ENCODE data around the gene KCNS3.

Gene KCNS3

DNA sequence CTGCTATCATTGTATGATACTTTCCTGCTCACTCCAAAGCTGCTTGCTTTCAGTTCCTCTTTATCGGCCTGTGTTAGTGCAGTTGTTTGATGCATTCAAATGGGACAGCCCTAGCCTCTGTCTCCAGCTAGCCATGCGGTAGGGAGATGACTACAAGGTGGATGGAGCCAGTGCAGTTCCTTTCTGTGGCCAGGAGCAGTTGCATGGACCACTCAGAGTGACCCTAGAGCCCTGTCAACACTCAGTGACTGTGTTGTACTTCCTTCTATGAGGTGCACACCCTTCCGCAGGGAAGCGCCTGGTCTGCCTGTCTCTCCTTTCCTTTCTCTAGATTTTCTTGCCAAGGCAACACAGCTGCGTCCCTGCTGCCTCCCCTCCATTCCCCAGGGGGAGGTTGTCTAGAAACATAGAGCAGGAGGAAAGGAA lies 33.8 kb downstream of the KCNS3 start:
- no peak overlapping the region for H3K27ac ChIP-seq
- TF ChIP-seq, protein P1, sequence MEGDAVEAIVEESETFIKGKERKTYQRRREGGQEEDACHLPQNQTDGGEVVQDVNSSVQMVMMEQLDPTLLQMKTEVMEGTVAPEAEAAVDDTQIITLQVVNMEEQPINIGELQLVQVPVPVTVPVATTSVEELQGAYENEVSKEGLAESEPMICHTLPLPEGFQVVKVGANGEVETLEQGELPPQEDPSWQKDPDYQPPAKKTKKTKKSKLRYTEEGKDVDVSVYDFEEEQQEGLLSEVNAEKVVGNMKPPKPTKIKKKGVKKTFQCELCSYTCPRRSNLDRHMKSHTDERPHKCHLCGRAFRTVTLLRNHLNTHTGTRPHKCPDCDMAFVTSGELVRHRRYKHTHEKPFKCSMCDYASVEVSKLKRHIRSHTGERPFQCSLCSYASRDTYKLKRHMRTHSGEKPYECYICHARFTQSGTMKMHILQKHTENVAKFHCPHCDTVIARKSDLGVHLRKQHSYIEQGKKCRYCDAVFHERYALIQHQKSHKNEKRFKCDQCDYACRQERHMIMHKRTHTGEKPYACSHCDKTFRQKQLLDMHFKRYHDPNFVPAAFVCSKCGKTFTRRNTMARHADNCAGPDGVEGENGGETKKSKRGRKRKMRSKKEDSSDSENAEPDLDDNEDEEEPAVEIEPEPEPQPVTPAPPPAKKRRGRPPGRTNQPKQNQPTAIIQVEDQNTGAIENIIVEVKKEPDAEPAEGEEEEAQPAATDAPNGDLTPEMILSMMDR (IDR thresholded peaks at IDR 0.05), result no peak
- H3K4me1 ChIP-seq (ENCODE audit: control insufficient read depth in 1 of 2, insufficient read depth in 1 of 2, low read depth in 1 of 2, low read length in 1 of 2), result no peaks in the 10 kb centered on the region
- no peaks in the 10 kb centered on the region for H3K9me3 ChIP-seq
- no peaks in the 10 kb centered on the region for H3K27me3 ChIP-seq
- no peak overlapping the region for H3K4me3 ChIP-seq (ENCODE audit: low read depth in 1 of 2, low read length in 1 of 2)
- H3K36me3 ChIP-seq, result no peaks in the 10 kb centered on the region

DNA sequence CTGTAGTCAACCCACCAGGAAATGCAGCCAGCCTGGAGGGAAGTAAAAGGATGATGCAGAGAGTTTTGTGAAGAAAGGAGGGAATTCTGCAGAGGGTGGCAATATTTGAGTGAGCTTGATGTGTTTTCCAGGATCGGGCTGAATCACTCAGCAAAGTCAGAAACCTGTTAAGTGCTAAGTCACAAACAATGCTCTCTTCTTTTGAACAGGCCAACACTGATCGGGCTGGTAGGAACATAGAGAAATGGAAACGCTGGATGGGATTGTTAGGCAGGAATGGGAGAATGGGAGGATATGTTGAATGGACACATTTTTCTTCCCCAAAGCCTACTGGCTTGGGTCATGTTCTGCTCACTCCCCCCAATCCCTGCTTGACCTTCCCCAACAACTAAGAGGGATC lies 36.6 kb downstream of the KCNS3 start:
- Histone ChIP-seq H3K36me3 (no peaks in the 10 kb centered on the region), H3K4me1 (ENCODE audit: control insufficient read depth in 1 of 2, insufficient read depth in 1 of 2, low read depth in 1 of 2, low read length in 1 of 2) (no peaks in the 10 kb centered on the region), H3K4me3 (ENCODE audit: low read depth in 1 of 2, low read length in 1 of 2) (no peak overlapping the region), H3K27ac (no peak overlapping the region), H3K27me3 (no peaks in the 10 kb centered on the region), H3K9me3 (no peaks in the 10 kb centered on the region)
- TF ChIP-seq, protein P1 (IDR thresholded peaks at IDR 0.05), result no peak

DNA sequence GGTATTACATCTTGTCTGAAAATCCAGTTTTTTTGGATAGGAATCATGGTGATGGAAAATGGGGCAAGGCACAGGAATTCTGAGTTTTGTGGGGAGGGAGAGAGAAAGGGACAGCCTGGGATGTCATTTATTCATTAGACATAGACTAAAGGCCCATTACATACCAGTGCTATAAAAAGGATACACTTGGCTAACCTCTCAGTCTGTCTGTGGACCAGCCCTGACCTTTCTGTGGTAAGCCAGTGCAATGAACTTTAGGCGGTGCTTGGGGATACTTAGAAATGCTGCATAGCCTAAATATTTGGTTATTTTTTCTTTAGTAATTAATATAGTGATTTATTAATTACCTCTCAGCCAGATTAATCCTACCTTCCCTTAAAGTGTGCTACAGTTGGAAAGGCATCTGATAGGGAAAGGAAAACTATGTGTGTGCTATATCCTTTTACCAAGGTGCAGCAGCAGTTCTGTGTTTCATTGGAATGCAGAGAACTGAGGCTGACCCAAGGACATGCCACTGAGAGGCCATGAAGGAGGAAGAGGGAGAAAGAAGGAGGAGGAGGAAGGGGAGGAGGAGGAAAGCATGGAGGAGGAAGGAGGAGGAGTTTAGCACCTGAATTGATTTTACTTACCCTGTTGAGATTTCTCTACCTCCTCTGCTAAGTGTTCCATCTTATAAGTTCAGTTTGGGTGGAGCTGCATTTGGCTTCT lies 37.5 kb downstream of the KCNS3 start:
- Histone ChIP-seq H3K36me3 (no peaks in the 10 kb centered on the region), H3K4me3 (ENCODE audit: low read depth in 1 of 2, low read length in 1 of 2) (no peak overlapping the region), H3K4me1 (ENCODE audit: control insufficient read depth in 1 of 2, insufficient read depth in 1 of 2, low read depth in 1 of 2, low read length in 1 of 2) (no peaks in the 10 kb centered on the region), H3K27ac (no peak overlapping the region), H3K9me3 (no peaks in the 10 kb centered on the region), H3K27me3 (no peaks in the 10 kb centered on the region)
- TF ChIP-seq, protein P1 (IDR thresholded peaks at IDR 0.05), result no peak

DNA sequence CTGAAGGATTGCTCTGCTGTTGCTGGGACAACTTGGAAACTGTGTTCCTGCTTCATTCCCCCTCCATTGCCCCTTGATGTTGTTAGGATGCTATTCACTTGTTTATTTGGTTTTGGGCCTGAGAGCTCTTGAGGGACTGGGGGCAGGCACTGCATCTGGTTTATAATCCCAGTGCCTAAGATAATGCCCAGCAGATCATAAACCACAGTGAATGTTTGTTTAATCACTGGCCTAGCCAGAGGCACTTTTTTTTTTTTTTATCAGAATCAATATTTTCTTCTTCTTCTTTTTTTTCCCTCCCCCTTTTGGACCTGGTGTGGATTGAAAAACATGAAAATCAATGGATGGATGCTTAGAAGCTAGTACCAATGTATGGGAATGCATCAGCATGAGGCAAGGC lies 38.1 kb downstream of the KCNS3 start:
- H3K4me3 ChIP-seq (ENCODE audit: low read depth in 1 of 2, low read length in 1 of 2), result no peak overlapping the region
- H3K9me3 ChIP-seq, result no peaks in the 10 kb centered on the region
- H3K36me3 ChIP-seq, result no peaks in the 10 kb centered on the region
- H3K27me3 ChIP-seq, result no peaks in the 10 kb centered on the region
- TF ChIP-seq, protein P1 (IDR thresholded peaks at IDR 0.05), result no peak
- no peak overlapping the region for H3K27ac ChIP-seq
- no peaks in the 10 kb centered on the region for H3K4me1 ChIP-seq (ENCODE audit: control insufficient read depth in 1 of 2, insufficient read depth in 1 of 2, low read depth in 1 of 2, low read length in 1 of 2)

DNA sequence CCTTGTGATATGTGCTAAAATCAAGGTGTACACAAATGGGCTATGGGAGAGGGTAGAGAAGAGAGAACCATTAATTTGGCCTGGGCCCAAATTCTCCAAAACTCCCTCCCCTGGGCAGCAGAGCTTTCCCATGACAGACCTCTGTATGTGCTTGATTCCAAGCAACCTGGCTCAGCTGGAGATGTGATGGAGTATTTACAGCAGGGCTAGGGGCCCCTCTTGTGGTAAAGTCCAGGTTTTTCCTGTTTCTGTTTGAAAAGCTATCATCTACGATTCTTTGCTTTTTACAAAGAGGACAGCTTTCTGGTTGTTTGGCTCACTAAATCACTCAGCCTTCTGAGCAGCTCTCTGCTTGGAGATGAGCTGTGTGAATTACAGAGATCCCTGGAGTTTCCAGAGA lies 40.3 kb downstream of the KCNS3 start:
- Histone ChIP-seq H3K9me3 (no peaks in the 10 kb centered on the region), H3K27ac (no peak overlapping the region), H3K27me3 (no peaks in the 10 kb centered on the region), H3K4me1 (ENCODE audit: control insufficient read depth in 1 of 2, insufficient read depth in 1 of 2, low read depth in 1 of 2, low read length in 1 of 2) (no peaks in the 10 kb centered on the region), H3K36me3 (no peaks in the 10 kb centered on the region), H3K4me3 (ENCODE audit: low read depth in 1 of 2, low read length in 1 of 2) (no peak overlapping the region)
- TF ChIP-seq, protein P1 (IDR thresholded peaks at IDR 0.05), result no peak

Measured in neutrophil (primary cell).